ENCODE data around the gene PPP1R3G. TPM values are rescaled to one million over a fixed set of nuclear protein-coding genes. Genes with fewer than 3 reads are reported as not detected.

PPP1R3G gene
- total and polyA plus RNA-seq, 2 of the 13 experiments (the other 11 are each of a cell fraction or from before 2014, with no cell fraction given), result 1.2 to 1.3 TPM

GRCh38 chr6:5068153-5068751, 16.9 kb upstream of the PPP1R3G start (continued):
- peak; percentile 84 for TF ChIP-seq ZNF441 (CRISPR knock-in tag; IDR thresholded peaks at IDR 0.05; ENCODE audit: borderline replicate concordance)
- peak; percentile 86; the same call in 1 of the 2 replicates for TF ChIP-seq TFAP4 (IDR thresholded peaks at IDR 0.05; ENCODE audit: borderline replicate concordance, low read depth)
- peak; percentile 94 for TF ChIP-seq ZNF598 (CRISPR knock-in tag; IDR thresholded peaks at IDR 0.05; ENCODE audit: borderline replicate concordance)
- peak; percentile 81 for TF ChIP-seq ZNF770 (CRISPR knock-in tag; IDR thresholded peaks at IDR 0.05)
- peak; percentile 100 for TF ChIP-seq AHDC1 (CRISPR knock-in tag; IDR thresholded peaks at IDR 0.05; ENCODE audit: borderline replicate concordance)
- peak; percentile 86 for TF ChIP-seq ZNF781 (CRISPR knock-in tag; IDR thresholded peaks at IDR 0.05; ENCODE audit: borderline replicate concordance, not compliant biosample characterization)
- peak; percentile 98; the same call in 1 of the 2 replicates for TF ChIP-seq ZNF556 (CRISPR knock-in tag; IDR thresholded peaks at IDR 0.05; ENCODE audit: borderline replicate concordance)
- TF ChIP-seq GLI4 (CRISPR knock-in tag; IDR thresholded peaks at IDR 0.05; ENCODE audit: borderline replicate concordance), result no peak
- peak; percentile 48; the same call in 1 of the 2 replicates for TF ChIP-seq TMF1 (CRISPR knock-in tag; IDR thresholded peaks at IDR 0.05; ENCODE audit: low read depth)
- peak; percentile 76; the same call in 1 of the 2 replicates for TF ChIP-seq BRCA1 (CRISPR knock-in tag; IDR thresholded peaks at IDR 0.05)
- no peak for TF ChIP-seq PCBP1 (IDR thresholded peaks at IDR 0.05; ENCODE audit: borderline replicate concordance, low read depth, low read length)
- TF ChIP-seq TBL1XR1 (IDR thresholded peaks at IDR 0.05; ENCODE audit: borderline replicate concordance, low read length, partially characterized antibody), result peak; percentile 98
- peak; percentile 88 for TF ChIP-seq ZNF224 (CRISPR knock-in tag; IDR thresholded peaks at IDR 0.05)
- peak; percentile 100 for TF ChIP-seq ZMYM2 (CRISPR knock-in tag; IDR thresholded peaks at IDR 0.05)
- TF ChIP-seq SETDB1 (CRISPR knock-in tag; IDR thresholded peaks at IDR 0.05; ENCODE audit: borderline replicate concordance), result no peak
- TF ChIP-seq BCLAF1 (IDR thresholded peaks at IDR 0.05), result no peak
- no peak for TF ChIP-seq CENPX (CRISPR knock-in tag; IDR thresholded peaks at IDR 0.05)
